ENCODE results near the gene GART.

GART gene

GRCh38 chr21:33554236-33554981 is 12.5 kb upstream of the GART start:
- no peak for DNase-seq (ENCODE audit: low read depth in 2 of 2, low spot score in 1 of 2)

GRCh38 chr21:33552999-33553598 is 11.2 kb upstream of the GART start:
- DNase-seq (ENCODE audit: low read depth in 2 of 2, low spot score in 1 of 2) = no peak

- DNase-seq (ENCODE audit: low read depth in 2 of 2, low spot score in 1 of 2) = no peak
These were observed 10.4 kb upstream of the GART start for GRCh38 chr21:33552093-33552998.

- no peak for DNase-seq (ENCODE audit: low read depth in 2 of 2, low spot score in 1 of 2)
These were observed 9.7 kb upstream of the GART start for GRCh38 chr21:33551664-33552063.

- no peak for DNase-seq (ENCODE audit: low read depth in 2 of 2, low spot score in 1 of 2)
These were observed 9.1 kb upstream of the GART start for GRCh38 chr21:33550772-33551660.

GRCh38 chr21:33549848-33550771 is 8.2 kb upstream of the GART start:
- DNase-seq (ENCODE audit: low read depth in 2 of 2, low spot score in 1 of 2) = no peak

- DNase-seq (ENCODE audit: low read depth in 2 of 2, low spot score in 1 of 2) = no peak
These were observed 4.2 kb upstream of the GART start for GRCh38 chr21:33546086-33546485.

- no peak for DNase-seq (ENCODE audit: low read depth in 2 of 2, low spot score in 1 of 2)
These were observed 2.7 kb upstream of the GART start for GRCh38 chr21:33544451-33545195.

- DNase-seq (ENCODE audit: low read depth in 2 of 2, low spot score in 1 of 2) = peak in 1 of 2 donors; percentile 50
These were observed 1.7 kb upstream of the GART start for GRCh38 chr21:33543505-33544129.

- peak; percentile 94 for DNase-seq (ENCODE audit: low read depth in 2 of 2, low spot score in 1 of 2)
These were observed 955 bp upstream of the GART start, which contains the start of gene SON for GRCh38 chr21:33542640-33543504. Gene SON, plus strand, starts transcription at chr21:33543038. Its CDS starts 55 bp downstream, at chr21:33543093.

- no peak for DNase-seq (ENCODE audit: low read depth in 2 of 2, low spot score in 1 of 2)
These were observed 709 bp downstream of the GART start for GRCh38 chr21:33541105-33541711.

- DNase-seq (ENCODE audit: low read depth in 2 of 2, low spot score in 1 of 2) = no peak
These were observed 1.2 kb downstream of the GART start for GRCh38 chr21:33540711-33541104.

GRCh38 chr21:33539616-33540015 is 2.3 kb downstream of the GART start:
- DNase-seq (ENCODE audit: low read depth in 2 of 2, low spot score in 1 of 2) = no peak

- no peak for DNase-seq (ENCODE audit: low read depth in 2 of 2, low spot score in 1 of 2)
These were observed 4.7 kb downstream of the GART start for GRCh38 chr21:33537212-33537611.

GRCh38 chr21:33531007-33531406 is 10.9 kb downstream of the GART start:
- no peak for DNase-seq (ENCODE audit: low read depth in 2 of 2, low spot score in 1 of 2)

- DNase-seq (ENCODE audit: low read depth in 2 of 2, low spot score in 1 of 2) = no peak
These were observed 19.0 kb downstream of the GART start for GRCh38 chr21:33522953-33523349.

- no peak for DNase-seq (ENCODE audit: low read depth in 2 of 2, low spot score in 1 of 2)
These were observed 19.5 kb downstream of the GART start for GRCh38 chr21:33522297-33522952.

Data from stimulated activated CD8-positive, alpha-beta memory T cell treated with anti-CD3 and anti-CD28 coated beads, Interleukin-4, amount 100 ng/mL, for 1 hour (primary cell).